ENCODE results near the gene PPP1R15B. TPM values are rescaled to one million over a fixed set of nuclear protein-coding genes. Genes with fewer than 3 reads are reported as not detected.

PPP1R15B gene
- total RNA-seq, 4 donors from 2014 or later, result 44.4 to 53.2 (median 50.9) TPM

- WGBS, 2 donors (ENCODE audit: low coverage in 1 of 2), result 40 to 56% methylated on average over 2 to 5 of the region's 11 CpGs
- H3K9me3 ChIP-seq, result no peaks in the 10 kb centered on the region
- H3K4me1 ChIP-seq, result peaks cover 0 to 32% (median 8%) of the 10 kb centered on the region in 3 donors
- peak overlapping the region in 3 of 4 donors; percentile 9 to 48 (median 36) for H3K27ac ChIP-seq
- ATAC-seq, result no peak
- TF ChIP-seq EP300 (IDR thresholded peaks at IDR 0.05), result no peak
- peak in 1 of 4 experiments; percentile 7 for TF ChIP-seq CTCF (IDR thresholded peaks at IDR 0.05)
- H3K4me3 ChIP-seq, result no peak overlapping the region
- no peaks in the 10 kb centered on the region for H3K27me3 ChIP-seq
- H3K36me3 ChIP-seq, result peaks cover 0 to 92% of the 10 kb centered on the region in 2 donors
These were observed 34.3 kb upstream of the PPP1R15B start for GRCh38 chr1:204445860-204446412.

- no peak for ATAC-seq
- no peaks in the 10 kb centered on the region for H3K9me3 ChIP-seq
- no peak overlapping the region for H3K27ac ChIP-seq
- no peaks in the 10 kb centered on the region for H3K27me3 ChIP-seq
- 71% methylated on average over 7 of the region's 11 CpGs; no CpG with 5 or more reads in 1 of the 2 donors for WGBS, 2 donors (ENCODE audit: low coverage in 1 of 2)
- H3K4me3 ChIP-seq, result no peak overlapping the region
- H3K36me3 ChIP-seq, result peaks cover 0 to 73% of the 10 kb centered on the region in 2 donors
- H3K4me1 ChIP-seq, result peaks cover 0 to 44% (median 11%) of the 10 kb centered on the region in 3 donors
- no peak for TF ChIP-seq EP300 (IDR thresholded peaks at IDR 0.05)
- TF ChIP-seq POLR2A (IDR thresholded peaks at IDR 0.05), result no peak
- TF ChIP-seq CTCF (IDR thresholded peaks at IDR 0.05), result no peak
- no peak for TF ChIP-seq POLR2AphosphoS5 (IDR thresholded peaks at IDR 0.05)
These were observed 32.4 kb upstream of the PPP1R15B start for GRCh38 chr1:204443871-204444581.

- no peak for TF ChIP-seq CTCF (IDR thresholded peaks at IDR 0.05)
- TF ChIP-seq EP300 (IDR thresholded peaks at IDR 0.05), result no peak
- no peak for TF ChIP-seq POLR2A (IDR thresholded peaks at IDR 0.05)
- TF ChIP-seq POLR2AphosphoS5 (IDR thresholded peaks at IDR 0.05), result no peak
- no peak overlapping the region for H3K4me3 ChIP-seq
- peaks cover 0 to 73% of the 10 kb centered on the region in 2 donors for H3K36me3 ChIP-seq
These were observed 31.6 kb upstream of the PPP1R15B start for GRCh38 chr1:204443260-204443619.

GRCh38 chr1:204442376-204443259, 31.0 kb upstream of the PPP1R15B start:
- Histone ChIP-seq H3K4me1 (peaks cover 0 to 58% (median 14%) of the 10 kb centered on the region in 3 donors), H3K36me3 (peaks cover 0 to 73% of the 10 kb centered on the region in 2 donors), H3K27ac (peak overlapping the region in 3 of 4 donors; percentile 36 to 48 (median 43)), H3K4me3 (no peak overlapping the region), H3K9me3 (no peaks in the 10 kb centered on the region), H3K27me3 (no peaks in the 10 kb centered on the region)
- no peak for ATAC-seq
- 53 to 79% methylated on average over 3 to 9 of the region's 13 CpGs for whole genome bisulfite sequencing, 2 donors (ENCODE audit: low coverage in 1 of 2)
- TF ChIP-seq CTCF (IDR thresholded peaks at IDR 0.05) (no peak), POLR2A (IDR thresholded peaks at IDR 0.05) (no peak), POLR2AphosphoS5 (IDR thresholded peaks at IDR 0.05) (no peak), EP300 (IDR thresholded peaks at IDR 0.05) (no peak)

More at GRCh38 chr1:204443260-204443619, 31.6 kb upstream of the PPP1R15B start:
- no peak for ATAC-seq
- no CpG with 5 or more reads among the region's 8 CpGs for WGBS, 2 donors (ENCODE audit: low coverage in 1 of 2)
- Histone ChIP-seq H3K9me3 (no peaks in the 10 kb centered on the region), H3K4me1 (peaks cover 0 to 52% (median 14%) of the 10 kb centered on the region in 3 donors), H3K27me3 (no peaks in the 10 kb centered on the region), H3K27ac (peak overlapping the region in 3 of 4 donors; percentile 4 to 48 (median 43))

All from gastroesophageal sphincter (tissue), 4 donors.